Heart right ventricle (tissue), 16 donors: ENCODE measurements around the gene C2CD2. TPM values are rescaled to one million over a fixed set of nuclear protein-coding genes. Genes with fewer than 3 reads are reported as not detected.

Experiments used
- ATAC-seq, 8 donors: fragments of 200-7000 bp; cut with Tn5 transposase; one replicate each; pipeline ENCODE4 v1.9.1; 2020; ENCODE audit warnings: mild to moderate bottlenecking in 8 of 8, moderate library complexity in 8 of 8, moderate number of reproducible peaks in 1 of 8
- DNase-seq, 2 donors: peaks; one replicate each; pipeline ENCODE4 v3.0.0-alpha.2; 2020
- H3K27ac ChIP-seq, 10 donors: fragments of 200-600 bp; sonication (generic) in 2 of 10; one replicate each; pipeline versions ENCODE4 v1.5.0 to v1.8.0; 2020 to 2022; ENCODE audit warnings: mild to moderate bottlenecking in 3 of 10
- H3K27me3 ChIP-seq, 7 donors: fragments of 200-600 bp; one replicate each; pipeline ENCODE4 v1.8.0; 2021 to 2022; ENCODE audit warnings: mild to moderate bottlenecking in 2 of 7
- H3K36me3 ChIP-seq, 9 donors: fragments of 200-600 bp; sonication (generic) in 1 of 9; one replicate each; pipeline versions ENCODE4 v1.5.0 to v1.8.0; 2020 to 2022; ENCODE audit warnings: mild to moderate bottlenecking in 2 of 9
- H3K4me1 ChIP-seq, 9 donors: fragments of 200-600 bp; sonication (generic) in 1 of 9; one replicate each; pipeline versions ENCODE4 v1.5.0 to v1.8.0; 2020 to 2022; ENCODE audit warnings: mild to moderate bottlenecking in 4 of 9
- H3K4me3 ChIP-seq, 10 donors: fragments of 200-600 bp; sonication (generic) in 2 of 10; one replicate each; pipeline versions ENCODE4 v1.5.0 to v1.8.0; 2020 to 2022; ENCODE audit warnings: mild to moderate bottlenecking in 7 of 10, moderate library complexity in 2 of 10
- H3K9me3 ChIP-seq, 11 donors: fragments of 200-600 bp in 10 of 11; sonication (generic) in 2 of 11; one replicate each; pipeline versions ENCODE4 v1.5.0 to v1.8.0; 2013 to 2022; ENCODE audit warnings: mild to moderate bottlenecking in 2 of 11, control low read depth in 1 of 11, moderate library complexity in 1 of 11
- WGBS, 2 donors: extraction: QIAGEN DNeasy Blood & Tissue Kit; methylation state at CpG; one replicate each; pipeline ENCODE4 v1.1.7; 2013; ENCODE audit warnings: inconsistent platforms in 1 of 2; 5-methylcytosine and 5-hydroxymethylcytosine counted together
- intact Hi-C, 10 donors: fragments of 100-400 bp; cut with DNase I; formaldehyde crosslinking; loops; one replicate each; pipeline versions ENCODE4 v1.11.1 to v1.14.2; 2022
- polyA plus RNA-seq, 2 donors: library from polyadenylated mRNA; stranded (reverse); fragments of 200-250 nt; gene quantifications; one replicate each; pipeline ENCODE4 v1.2.3, GENCODE V29; 2013
- total RNA-seq, 10 donors: library from RNA; stranded (reverse); fragmentation: NEBNext Ultra II Directional in 3 of 10; extraction: Animal tissue kit (Norgen Biotek cat#: 25700) in 3 of 10; gene quantifications; one replicate each; pipeline versions ENCODE4 v1.2.1 to v1.2.4, GENCODE V29; 2021 to 2023
- TF ChIP-seq, protein P1 (sequence below), 9 donors: fragments of 200-600 bp; sonication (generic) in 2 of 9; IDR thresholded peaks; one replicate each; pipeline versions ENCODE4 v1.5.0 to v1.8.0; 2021 to 2022; ENCODE audit warnings: antibody characterized with exemption in 9 of 9, mild to moderate bottlenecking in 5 of 9, moderate library complexity in 1 of 9
- donor health status: Arrhythmogenic right ventricular cardiomyopathy.
- donor health status: ischemic (EF 13 %, LVEDD 7.1; RV severe dilation, severe dysfunction).
- donor health status: healthy with polysubstance abuse.
- donor health status: DM: no; HTN: yes; CAD: no.
- donor health status: DM: no; HTN: no; CAD: no.
- donor health status: ischemic (EF 25% LVEDD 6.9; RV normal size, moderate dysfunction).
- donor health status: ischemic (EF 25% LVEDD 5.7; RV mildly dilated, moderate dysfunction).
- donor health status: healthy.
- donor health status: DM: yes; HTN: yes; CAD: no.
- donor health status: Ischemic cardiomyopathy.
- donor health status: ischemic (EF 35%, LVEDD 5.7; RV mildly dilated, moderate dysfunction).
- donor health status: nonischemic (EF 11% LVEDD 7.7; RV severe dilation, severe dysfunction).
- donor health status: DM: yes; HTN: yes; CAD: no.
- donor health status: PGD.
- donor health status: ischemic (EF 29% LVEDD 5.4; RV normal size, mild dysfunction).
- donor health status: nonischemic (EF 23%, LVEDD 6.1; RV moderate dilation, normal function).

The C2CD2 gene
- total and polyA plus RNA-seq, 12 donors, result 4.5 to 11.1 (median 6.6) TPM

DNA sequence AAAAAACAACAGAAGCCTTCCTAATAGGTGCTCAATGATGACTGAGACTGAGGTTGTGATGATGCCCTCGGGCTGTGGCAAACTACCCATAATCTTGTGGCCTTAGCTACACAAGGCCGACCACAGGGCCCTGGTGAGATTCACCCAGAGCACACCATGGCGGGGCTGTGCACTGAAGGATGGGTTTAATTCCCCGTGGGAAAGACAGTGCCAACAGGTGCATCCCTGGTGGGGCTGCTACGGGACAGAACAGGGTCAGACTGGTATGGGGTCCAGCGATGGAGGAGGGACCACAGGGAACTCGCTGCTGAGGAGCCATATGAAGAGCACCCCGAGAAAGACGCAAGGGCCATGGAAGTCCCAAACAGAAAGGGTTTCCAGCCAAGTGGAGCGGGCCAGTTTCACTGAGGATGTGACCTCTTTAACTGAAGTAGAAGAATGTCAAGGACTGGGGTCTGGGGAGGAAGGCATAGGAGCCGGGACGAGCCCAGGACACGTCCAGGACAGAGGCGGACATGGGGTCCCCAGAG is 96.0 kb downstream of the C2CD2 start:
- H3K9me3 ChIP-seq, result no peaks in the 10 kb centered on the region
- no peak overlapping the region for H3K27ac ChIP-seq
- ATAC-seq (no peak), DNase-seq (no peak)
- intact Hi-C loops, result no loop called here
- no peak overlapping the region for H3K4me3 ChIP-seq
- TF ChIP-seq, protein P1, sequence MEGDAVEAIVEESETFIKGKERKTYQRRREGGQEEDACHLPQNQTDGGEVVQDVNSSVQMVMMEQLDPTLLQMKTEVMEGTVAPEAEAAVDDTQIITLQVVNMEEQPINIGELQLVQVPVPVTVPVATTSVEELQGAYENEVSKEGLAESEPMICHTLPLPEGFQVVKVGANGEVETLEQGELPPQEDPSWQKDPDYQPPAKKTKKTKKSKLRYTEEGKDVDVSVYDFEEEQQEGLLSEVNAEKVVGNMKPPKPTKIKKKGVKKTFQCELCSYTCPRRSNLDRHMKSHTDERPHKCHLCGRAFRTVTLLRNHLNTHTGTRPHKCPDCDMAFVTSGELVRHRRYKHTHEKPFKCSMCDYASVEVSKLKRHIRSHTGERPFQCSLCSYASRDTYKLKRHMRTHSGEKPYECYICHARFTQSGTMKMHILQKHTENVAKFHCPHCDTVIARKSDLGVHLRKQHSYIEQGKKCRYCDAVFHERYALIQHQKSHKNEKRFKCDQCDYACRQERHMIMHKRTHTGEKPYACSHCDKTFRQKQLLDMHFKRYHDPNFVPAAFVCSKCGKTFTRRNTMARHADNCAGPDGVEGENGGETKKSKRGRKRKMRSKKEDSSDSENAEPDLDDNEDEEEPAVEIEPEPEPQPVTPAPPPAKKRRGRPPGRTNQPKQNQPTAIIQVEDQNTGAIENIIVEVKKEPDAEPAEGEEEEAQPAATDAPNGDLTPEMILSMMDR (IDR thresholded peaks at IDR 0.05), result no peak
- H3K27me3 ChIP-seq, result no peaks in the 10 kb centered on the region
- H3K4me1 ChIP-seq, result peaks cover 0 to 8% (median 0%) of the 10 kb centered on the region in 9 donors
- H3K36me3 ChIP-seq, result peaks cover 0 to 62% (median 14%) of the 10 kb centered on the region in 9 donors
- 97% methylated on average over 14 of the region's 14 CpGs for WGBS, 2 donors

DNA sequence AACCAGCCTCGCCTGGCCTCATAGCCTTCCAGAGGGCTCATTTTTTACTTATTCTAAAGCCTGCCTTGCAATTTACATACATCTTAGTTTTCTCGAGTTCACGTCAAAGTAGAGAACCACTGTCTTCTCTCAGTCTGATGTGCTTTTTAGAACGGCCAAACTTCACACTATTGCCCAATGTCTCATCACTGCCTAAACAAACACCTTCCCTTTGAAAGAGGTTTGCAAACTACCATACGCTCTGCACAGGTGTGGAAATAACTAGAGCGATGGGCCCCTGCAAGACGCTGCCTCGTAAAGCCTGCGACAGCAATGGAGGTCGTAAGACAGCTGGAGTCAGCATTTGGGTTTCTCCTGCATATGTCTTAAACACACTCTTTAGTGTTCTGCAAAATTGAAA is 97.2 kb downstream of the C2CD2 start:
- TF ChIP-seq, protein P1 (IDR thresholded peaks at IDR 0.05), result no peak
- no peaks in the 10 kb centered on the region for H3K27me3 ChIP-seq
- H3K4me3 ChIP-seq, result no peak overlapping the region
- 93 to 97% methylated on average over 10 of the region's 10 CpGs for WGBS, 2 donors
- intact Hi-C loops, result no loop called here
- DNase-seq (no peak), ATAC-seq (no peak)
- peaks cover 0 to 75% (median 14%) of the 10 kb centered on the region in 9 donors for H3K36me3 ChIP-seq
- no peaks in the 10 kb centered on the region for H3K9me3 ChIP-seq
- H3K27ac ChIP-seq, result no peak overlapping the region
- H3K4me1 ChIP-seq, result no peaks in the 10 kb centered on the region

DNA sequence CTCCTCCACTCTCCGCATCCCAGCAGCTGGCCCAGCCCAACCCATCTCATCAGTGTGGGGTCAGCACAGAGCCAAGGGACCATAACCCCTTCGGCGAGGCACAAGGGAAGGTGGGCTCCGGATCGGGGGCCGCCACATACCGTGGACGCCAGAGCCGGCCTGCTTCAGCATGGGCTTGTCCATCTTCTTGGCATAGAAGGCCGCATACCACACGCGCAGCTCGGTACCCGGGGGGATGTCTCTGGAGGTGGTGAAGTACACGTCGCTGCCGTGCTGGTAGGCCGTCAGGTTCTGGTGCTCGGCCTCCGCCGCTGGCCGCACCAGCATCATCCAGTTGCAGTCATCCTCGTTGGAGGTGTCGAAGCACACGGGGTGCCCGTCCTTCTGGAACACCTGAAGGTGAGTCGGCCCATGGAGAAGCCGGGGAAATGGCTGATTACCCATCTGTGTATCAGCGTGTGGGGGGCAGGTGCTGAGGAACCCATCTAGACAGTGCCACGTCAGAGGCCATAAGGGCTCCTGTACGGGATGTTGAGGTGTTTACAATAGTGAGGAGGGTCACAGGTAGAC is 99.3 kb downstream of the C2CD2 start:
- no peak overlapping the region for H3K27ac ChIP-seq
- no peaks in the 10 kb centered on the region for H3K4me1 ChIP-seq
- WGBS, 2 donors, result 98% methylated on average over 31 of the region's 31 CpGs
- intact Hi-C loops, result no loop called here
- no peak for DNase-seq
- peaks cover 0 to 74% (median 14%) of the 10 kb centered on the region in 9 donors for H3K36me3 ChIP-seq
- no peak for ATAC-seq
- TF ChIP-seq, protein P1 (IDR thresholded peaks at IDR 0.05), result no peak
- H3K27me3 ChIP-seq, result no peaks in the 10 kb centered on the region
- H3K9me3 ChIP-seq, result no peaks in the 10 kb centered on the region
- no peak overlapping the region for H3K4me3 ChIP-seq

DNA sequence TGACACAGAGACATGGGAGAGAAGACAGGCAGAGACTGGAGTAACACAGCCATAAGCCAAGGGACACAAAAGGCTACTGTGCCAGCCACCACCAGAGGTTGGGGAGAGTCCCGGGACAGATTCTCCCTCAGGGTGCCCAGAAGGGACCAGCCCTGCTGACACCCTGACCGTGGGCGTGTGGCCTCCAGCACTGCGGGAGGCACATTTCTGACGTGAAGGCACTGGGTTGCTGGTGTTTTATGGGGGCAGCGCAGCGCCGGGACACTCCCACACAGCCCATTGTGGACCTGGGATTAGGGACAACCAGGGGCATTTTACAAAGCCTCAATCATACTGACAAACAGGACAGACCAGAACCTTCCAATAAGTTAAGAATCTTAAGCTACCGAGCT is 100.9 kb downstream of the C2CD2 start:
- Histone ChIP-seq H3K4me1 (no peaks in the 10 kb centered on the region), H3K4me3 (no peak overlapping the region), H3K27ac (no peak overlapping the region), H3K36me3 (peaks cover 0 to 72% (median 14%) of the 10 kb centered on the region in 9 donors), H3K27me3 (no peaks in the 10 kb centered on the region), H3K9me3 (no peaks in the 10 kb centered on the region)
- TF ChIP-seq, protein P1 (IDR thresholded peaks at IDR 0.05), result no peak
- ATAC-seq (no peak), DNase-seq (no peak)
- 95 to 96% methylated on average over 9 of the region's 9 CpGs for WGBS, 2 donors
- intact Hi-C loops, result no loop called here
